Gastroesophageal sphincter (tissue), 3 donors: ENCODE results near the gene MAP2K3.

Experiments used
- POLR2A ChIP-seq, 2 donors: fragments of 450-650 bp; IDR thresholded peaks; one replicate each; pipeline ENCODE4 v1.6.1; 2017; ENCODE audit warnings: antibody characterized with exemption in 2 of 2, mild to moderate bottlenecking in 2 of 2, moderate library complexity in 1 of 2
- POLR2AphosphoS5 ChIP-seq: sonication (generic); formaldehyde crosslinking; IDR thresholded peaks from one replicate; pipeline ENCODE4 v1.6.1; 2017; ENCODE audit warnings: antibody characterized with exemption
- TF ChIP-seq, protein P1 (sequence below), 4 experiments: fragments of 200-600 bp in 2 of 4; fragments of 450-650 bp in 2 of 4; sonication (generic) in 1 of 4; IDR thresholded peaks; one replicate each; pipeline ENCODE4 v1.5.1; 2017 to 2019; ENCODE audit warnings: antibody characterized with exemption in 4 of 4, mild to moderate bottlenecking in 2 of 4, moderate library complexity in 2 of 4

DNA sequence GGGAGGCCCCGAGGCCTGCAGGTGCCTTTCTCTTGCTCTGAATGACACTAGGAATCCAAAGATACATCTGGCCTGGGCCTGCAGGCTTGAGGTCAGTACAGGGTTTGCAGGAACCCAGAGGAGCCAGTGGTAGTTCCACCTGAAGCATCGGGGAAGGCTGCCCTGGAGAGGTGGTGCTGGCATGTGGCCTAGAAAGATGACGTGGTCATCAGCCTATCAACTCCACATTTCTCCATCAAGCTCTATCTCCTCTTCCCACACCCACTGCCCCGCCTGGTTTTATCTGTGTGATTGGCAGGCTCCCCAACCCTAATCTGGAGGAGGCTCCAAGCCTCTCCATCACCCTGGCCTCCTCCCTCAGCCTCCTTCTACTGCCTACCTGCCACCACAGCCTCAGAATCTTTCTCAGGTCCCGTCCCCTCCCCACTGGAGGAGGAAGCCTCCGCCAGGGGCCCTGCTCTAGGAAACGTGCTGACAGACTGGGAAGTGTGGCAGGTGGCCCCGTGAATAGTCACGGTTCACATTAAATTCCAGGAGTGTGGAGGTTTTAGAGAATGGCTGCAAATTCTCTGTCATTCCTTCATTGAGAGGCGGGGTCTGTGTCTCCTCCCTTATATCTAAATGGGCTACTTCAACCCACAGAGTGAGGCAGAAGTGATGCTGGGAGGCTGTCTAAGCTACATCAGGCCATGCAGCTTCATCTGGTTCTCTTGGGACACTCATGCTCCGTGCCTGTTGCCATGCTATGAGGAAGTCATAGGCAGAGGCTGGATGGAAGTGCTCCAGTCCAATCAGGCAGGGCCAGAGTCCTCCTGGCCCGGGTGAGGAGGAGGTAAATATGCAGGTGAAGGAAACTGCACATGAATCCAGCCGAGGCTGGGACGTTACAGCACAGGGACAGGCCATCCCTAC lies 11.4 kb upstream of the MAP2K3 start:
- TF ChIP-seq, protein P1, sequence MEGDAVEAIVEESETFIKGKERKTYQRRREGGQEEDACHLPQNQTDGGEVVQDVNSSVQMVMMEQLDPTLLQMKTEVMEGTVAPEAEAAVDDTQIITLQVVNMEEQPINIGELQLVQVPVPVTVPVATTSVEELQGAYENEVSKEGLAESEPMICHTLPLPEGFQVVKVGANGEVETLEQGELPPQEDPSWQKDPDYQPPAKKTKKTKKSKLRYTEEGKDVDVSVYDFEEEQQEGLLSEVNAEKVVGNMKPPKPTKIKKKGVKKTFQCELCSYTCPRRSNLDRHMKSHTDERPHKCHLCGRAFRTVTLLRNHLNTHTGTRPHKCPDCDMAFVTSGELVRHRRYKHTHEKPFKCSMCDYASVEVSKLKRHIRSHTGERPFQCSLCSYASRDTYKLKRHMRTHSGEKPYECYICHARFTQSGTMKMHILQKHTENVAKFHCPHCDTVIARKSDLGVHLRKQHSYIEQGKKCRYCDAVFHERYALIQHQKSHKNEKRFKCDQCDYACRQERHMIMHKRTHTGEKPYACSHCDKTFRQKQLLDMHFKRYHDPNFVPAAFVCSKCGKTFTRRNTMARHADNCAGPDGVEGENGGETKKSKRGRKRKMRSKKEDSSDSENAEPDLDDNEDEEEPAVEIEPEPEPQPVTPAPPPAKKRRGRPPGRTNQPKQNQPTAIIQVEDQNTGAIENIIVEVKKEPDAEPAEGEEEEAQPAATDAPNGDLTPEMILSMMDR (IDR thresholded peaks at IDR 0.05): no peak
- TF ChIP-seq POLR2AphosphoS5: no peak
- TF ChIP-seq POLR2A (IDR thresholded peaks at IDR 0.05): no peak
